GM21717 (cell line): ENCODE data around the gene CYP26C1.
A peak's percentile ranks its signal among the peaks of the same experiment; 100 is the strongest.
"Not testable (repeated sequence)": the region's sequence is repeated elsewhere in the genome, so short reads cannot be mapped to it uniquely, and the experiment has no call there.

Experiments
- ATAC-seq: cut with Tn5 transposase; IDR thresholded peaks from one replicate; pipeline ENCODE4 v1.9.1; 2021; ENCODE audit warnings: mild to moderate bottlenecking, moderate library complexity; ENCODE audit not compliant: unreplicated experiment

CYP26C1 gene

GRCh38 chr10:93075369-93076221, 15.0 kb downstream of the CYP26C1 start:
- ATAC-seq, result peak; percentile 60

- no peak for ATAC-seq
Measured at GRCh38 chr10:93076871-93077270, 16.3 kb downstream of the CYP26C1 start.

- ATAC-seq, result no peak
Measured at GRCh38 chr10:93077860-93078337, 17.3 kb downstream of the CYP26C1 start.

GRCh38 chr10:93079663-93080349, 19.2 kb downstream of the CYP26C1 start:
- no peak for ATAC-seq

GRCh38 chr10:93080350-93081046, 19.9 kb downstream of the CYP26C1 start:
- no peak for ATAC-seq

GRCh38 chr10:93081318-93081717, 20.7 kb downstream of the CYP26C1 start:
- ATAC-seq, result no peak

- ATAC-seq, result no peak
Measured at GRCh38 chr10:93081834-93082233, 21.2 kb downstream of the CYP26C1 start.

- ATAC-seq, result no peak
Measured at GRCh38 chr10:93083743-93084539, 23.3 kb downstream of the CYP26C1 start.

- ATAC-seq, result no peak
Measured at GRCh38 chr10:93085272-93085859, 24.8 kb downstream of the CYP26C1 start.

GRCh38 chr10:93086289-93086688, 25.7 kb downstream of the CYP26C1 start:
- ATAC-seq, result no peak

- no peak for ATAC-seq
Measured at GRCh38 chr10:93087846-93088245, 27.2 kb downstream of the CYP26C1 start.

GRCh38 chr10:93088466-93088865, 27.9 kb downstream of the CYP26C1 start:
- no peak for ATAC-seq

GRCh38 chr10:93090619-93091018, 30.0 kb downstream of the CYP26C1 start:
- no peak for ATAC-seq

- no peak for ATAC-seq
Measured at GRCh38 chr10:93091960-93092359, 31.4 kb downstream of the CYP26C1 start.

GRCh38 chr10:93095225-93095624, 34.6 kb downstream of the CYP26C1 start:
- ATAC-seq, result no peak

- ATAC-seq, result no peak
Measured at GRCh38 chr10:93096901-93097300, 36.3 kb downstream of the CYP26C1 start.

- ATAC-seq, result no peak
Measured at GRCh38 chr10:93097386-93097785, 36.8 kb downstream of the CYP26C1 start.

- ATAC-seq, result no peak
Measured at GRCh38 chr10:93098816-93099215, 38.2 kb downstream of the CYP26C1 start.

GRCh38 chr10:93099670-93100069, 39.1 kb downstream of the CYP26C1 start:
- no peak for ATAC-seq

GRCh38 chr10:93101148-93101547, 40.5 kb downstream of the CYP26C1 start:
- not testable (repeated sequence) for ATAC-seq
